Osteoblast (primary cell): ENCODE results near the gene SMAD5. TPM values are rescaled to one million over a fixed set of nuclear protein-coding genes. Genes with fewer than 3 reads are reported as not detected.

Source experiments
- DNase-seq: peaks from one replicate; pipeline ENCODE4 v3.0.0; 2011; ENCODE audit warnings: low spot score, mixed read lengths; ENCODE audit not compliant: insufficient read length; ENCODE audit errors: missing footprints
- H2AFZ ChIP-seq: 2 replicates; pipeline ENCODE4 v1.6.0; 2011; ENCODE audit warnings: mild to moderate bottlenecking, low read length
- H3K27ac ChIP-seq: 2 replicates; pipeline ENCODE4 v1.5.1; 2011; ENCODE audit warnings: mild to moderate bottlenecking, low read depth, low read length, moderate library complexity
- H3K27me3 ChIP-seq: 2 replicates; pipeline ENCODE4 v1.6.0; 2012; ENCODE audit warnings: mild to moderate bottlenecking, control low read depth, inconsistent platforms, low read length, moderate library complexity; ENCODE audit not compliant: insufficient read depth
- H3K36me3 ChIP-seq: 2 replicates; pipeline ENCODE4 v1.5.1; 2011; ENCODE audit warnings: mild to moderate bottlenecking, low read length, control low read depth, moderate library complexity; ENCODE audit not compliant: insufficient read depth
- H3K4me1 ChIP-seq: 2 replicates; pipeline ENCODE4 v1.5.1; 2011; ENCODE audit warnings: mild to moderate bottlenecking, low read length, control low read depth, moderate library complexity; ENCODE audit not compliant: insufficient read depth
- H3K4me2 ChIP-seq: 2 replicates; pipeline ENCODE4 v1.6.0; 2011; ENCODE audit warnings: mild to moderate bottlenecking, low read length; ENCODE audit not compliant: insufficient read depth
- H3K4me3 ChIP-seq: fragments of 200-600 bp; sonication (generic); 3 replicates; pipeline ENCODE4 v1.5.1; 2012; ENCODE audit warnings: mild to moderate bottlenecking, low read length, inconsistent platforms; ENCODE audit not compliant: insufficient read depth
- H3K79me2 ChIP-seq: 2 replicates; pipeline ENCODE4 v1.6.0; 2012; ENCODE audit warnings: mild to moderate bottlenecking, low read length, control low read depth, inconsistent platforms; ENCODE audit not compliant: insufficient read depth
- H3K9me3 ChIP-seq: 2 replicates; pipeline ENCODE4 v1.5.1; 2011; ENCODE audit warnings: low read depth, low read length, control low read depth
- H4K20me1 ChIP-seq: 2 replicates; pipeline ENCODE4 v1.6.0; 2012; ENCODE audit warnings: mild to moderate bottlenecking, low read length, control low read depth; ENCODE audit not compliant: insufficient read depth
- CTCF ChIP-seq: IDR thresholded peaks from 2 replicates; pipeline ENCODE4 v1.5.1; 2011; ENCODE audit warnings: mild to moderate bottlenecking, low read depth, low read length, moderate library complexity; ENCODE audit errors: extremely low read depth
- total RNA-seq: library from RNA; depleted of rRNA; stranded (reverse); fragments of >200 nt; gene quantifications from 2 replicates; pipeline ENCODE4 v1.2.3, GENCODE V29; 2012

Gene SMAD5
- total RNA-seq, 1 donor: 58.6 TPM

- Histone ChIP-seq H3K4me2 (no peak overlapping the region), H3K36me3 (peaks cover 28% of the 10 kb centered on the region), H3K27me3 (no peaks in the 10 kb centered on the region), H3K9me3 (no peaks in the 10 kb centered on the region), H2AFZ (no peak overlapping the region), H4K20me1 (peaks cover 5% of the 10 kb centered on the region), H3K79me2 (peaks cover 36% of the 10 kb centered on the region), H3K27ac (no peak overlapping the region), H3K4me1 (no peaks in the 10 kb centered on the region), H3K4me3 (no peak overlapping the region)
- no peak for TF ChIP-seq CTCF
- no peak for DNase-seq
These were observed 36.6 kb downstream of the SMAD5 start for GRCh38 chr5:136169218-136169617.

- no peaks in the 10 kb centered on the region for H3K4me1 ChIP-seq
- H3K27ac ChIP-seq: no peak overlapping the region
- H3K27me3 ChIP-seq: no peaks in the 10 kb centered on the region
- H3K9me3 ChIP-seq: no peaks in the 10 kb centered on the region
- peak; percentile 77 for TF ChIP-seq CTCF
- H3K4me2 ChIP-seq: no peak overlapping the region
- peaks cover 18% of the 10 kb centered on the region for H3K79me2 ChIP-seq
- peaks cover 7% of the 10 kb centered on the region for H4K20me1 ChIP-seq
- no peak overlapping the region for H3K4me3 ChIP-seq
- H3K36me3 ChIP-seq: peaks cover 43% of the 10 kb centered on the region
- no peak overlapping the region for H2AFZ ChIP-seq
- DNase-seq: peak; percentile 25
These were observed 41.5 kb downstream of the SMAD5 start for GRCh38 chr5:136174021-136174659.

GRCh38 chr5:136182618-136183017 is 50.0 kb downstream of the SMAD5 start:
- no peak overlapping the region for H3K4me3 ChIP-seq
- H3K36me3 ChIP-seq: peaks cover 19% of the 10 kb centered on the region
- peaks cover 9% of the 10 kb centered on the region for H4K20me1 ChIP-seq
- no peaks in the 10 kb centered on the region for H3K4me1 ChIP-seq
- DNase-seq: no peak
- no peak overlapping the region for H2AFZ ChIP-seq
- H3K9me3 ChIP-seq: no peaks in the 10 kb centered on the region
- H3K27me3 ChIP-seq: no peaks in the 10 kb centered on the region
- no peaks in the 10 kb centered on the region for H3K79me2 ChIP-seq
- H3K27ac ChIP-seq: no peak overlapping the region
- TF ChIP-seq CTCF: no peak
- H3K4me2 ChIP-seq: no peak overlapping the region

GRCh38 chr5:136185974-136186665 is 53.5 kb downstream of the SMAD5 start:
- no peak overlapping the region for H3K4me2 ChIP-seq
- H3K4me3 ChIP-seq: no peak overlapping the region
- H2AFZ ChIP-seq: no peak overlapping the region
- peaks cover 8% of the 10 kb centered on the region for H3K27me3 ChIP-seq
- no peaks in the 10 kb centered on the region for H3K4me1 ChIP-seq
- H4K20me1 ChIP-seq: peaks cover 18% of the 10 kb centered on the region
- no peak overlapping the region for H3K27ac ChIP-seq
- peaks cover 17% of the 10 kb centered on the region for H3K36me3 ChIP-seq
- H3K9me3 ChIP-seq: no peaks in the 10 kb centered on the region
- no peak for DNase-seq
- TF ChIP-seq CTCF: no peak
- no peaks in the 10 kb centered on the region for H3K79me2 ChIP-seq
